KMS-11 (cell line): ENCODE results near the gene GNB1L.

Experiments used
- H2AFZ ChIP-seq: fragments of 200-600 bp; sonication (generic); 2 replicates; pipeline ENCODE4 v1.6.1; 2016; ENCODE audit warnings: antibody characterized with exemption, mixed run types, low read depth
- H3K27ac ChIP-seq: fragments of 200-600 bp; sonication (generic); 2 replicates; pipeline ENCODE4 v1.6.1; 2016; ENCODE audit warnings: mild to moderate bottlenecking, mixed run types
- H3K27me3 ChIP-seq: fragments of 200-600 bp; sonication (generic); 2 replicates; pipeline ENCODE4 v1.6.1; 2017; ENCODE audit warnings: mild to moderate bottlenecking, low read depth, mixed run types, moderate library complexity; ENCODE audit not compliant: insufficient read depth
- H3K36me3 ChIP-seq: fragments of 200-600 bp; sonication (generic); 2 replicates; pipeline ENCODE4 v1.6.1; 2017; ENCODE audit warnings: mild to moderate bottlenecking, mixed run types; ENCODE audit not compliant: insufficient read depth
- H3K4me1 ChIP-seq: fragments of 200-600 bp; sonication (generic); 2 replicates; pipeline ENCODE4 v1.6.1; 2016; ENCODE audit warnings: mild to moderate bottlenecking, low read depth, mixed run types; ENCODE audit not compliant: poor library complexity, severe bottlenecking
- H3K4me2 ChIP-seq: fragments of 200-600 bp; sonication (generic); 2 replicates; pipeline ENCODE4 v1.7.0; 2016; ENCODE audit warnings: mild to moderate bottlenecking, mixed run types
- H3K4me3 ChIP-seq: fragments of 200-600 bp; sonication (generic); IDR thresholded peaks from 2 replicates; pipeline ENCODE4 v1.6.1; 2017; ENCODE audit warnings: low read depth, low read length, mixed read lengths; ENCODE audit not compliant: insufficient read depth
- H3K79me2 ChIP-seq: fragments of 200-600 bp; sonication (generic); 2 replicates; pipeline ENCODE4 v1.6.1; 2016; ENCODE audit warnings: low read depth, mixed run types; ENCODE audit not compliant: insufficient read depth
- H3K9ac ChIP-seq: fragments of 200-600 bp; sonication (generic); 2 replicates; pipeline ENCODE4 v1.6.1; 2016; ENCODE audit warnings: mild to moderate bottlenecking, mixed run types
- H4K20me1 ChIP-seq: fragments of 200-600 bp; sonication (generic); 2 replicates; pipeline ENCODE4 v1.6.1; 2016; ENCODE audit warnings: mild to moderate bottlenecking, mixed run types; ENCODE audit not compliant: insufficient read depth
- CTCF ChIP-seq: fragments of 200-600 bp; sonication (generic); conservative IDR thresholded peaks from 2 replicates; pipeline ENCODE4 v1.6.1; 2017; ENCODE audit warnings: low read depth, mild to moderate bottlenecking, antibody characterized with exemption, low read length, moderate library complexity, mixed read lengths

GNB1L gene

GRCh38 chr22:19873960-19874306 is 19.3 kb upstream of the GNB1L start:
- H3K36me3 ChIP-seq: no peaks in the 10 kb centered on the region
- H3K9ac ChIP-seq: no peak overlapping the region
- H3K27ac ChIP-seq: no peak overlapping the region

GRCh38 chr22:19873138-19873959 is 18.7 kb upstream of the GNB1L start:
- H3K27ac ChIP-seq: no peak overlapping the region
- no peak overlapping the region for H3K9ac ChIP-seq
- no peak for TF ChIP-seq CTCF
- no peaks in the 10 kb centered on the region for H3K4me1 ChIP-seq
- no peak overlapping the region for H3K4me3 ChIP-seq
- no peaks in the 10 kb centered on the region for H3K79me2 ChIP-seq
- no peak overlapping the region for H3K4me2 ChIP-seq
- H3K27me3 ChIP-seq: no peaks in the 10 kb centered on the region
- no peaks in the 10 kb centered on the region for H4K20me1 ChIP-seq
- H2AFZ ChIP-seq: no peak overlapping the region
- H3K36me3 ChIP-seq: no peaks in the 10 kb centered on the region

More at GRCh38 chr22:19873960-19874306, 19.3 kb upstream of the GNB1L start:
- no peaks in the 10 kb centered on the region for H3K27me3 ChIP-seq
- no peak overlapping the region for H2AFZ ChIP-seq
- no peak overlapping the region for H3K4me3 ChIP-seq
- H3K4me2 ChIP-seq: no peak overlapping the region
- TF ChIP-seq CTCF: no peak
- no peaks in the 10 kb centered on the region for H3K4me1 ChIP-seq
- H4K20me1 ChIP-seq: no peaks in the 10 kb centered on the region
- no peaks in the 10 kb centered on the region for H3K79me2 ChIP-seq

GRCh38 chr22:19872779-19873137 is 18.1 kb upstream of the GNB1L start:
- no peak for TF ChIP-seq CTCF
- no peaks in the 10 kb centered on the region for H3K79me2 ChIP-seq
- no peak overlapping the region for H3K4me3 ChIP-seq
- no peak overlapping the region for H3K9ac ChIP-seq
- H2AFZ ChIP-seq: no peak overlapping the region
- H3K4me1 ChIP-seq: no peaks in the 10 kb centered on the region
- H3K27me3 ChIP-seq: no peaks in the 10 kb centered on the region
- no peak overlapping the region for H3K4me2 ChIP-seq
- H3K36me3 ChIP-seq: no peaks in the 10 kb centered on the region
- H4K20me1 ChIP-seq: no peaks in the 10 kb centered on the region
- H3K27ac ChIP-seq: no peak overlapping the region

- no peaks in the 10 kb centered on the region for H4K20me1 ChIP-seq
- H3K36me3 ChIP-seq: no peaks in the 10 kb centered on the region
- no peak overlapping the region for H3K9ac ChIP-seq
Observed at GRCh38 chr22:19871845-19872778, 17.4 kb upstream of the GNB1L start.

More at GRCh38 chr22:19871845-19872778, 17.4 kb upstream of the GNB1L start:
- H3K4me1 ChIP-seq: no peaks in the 10 kb centered on the region
- H3K27ac ChIP-seq: no peak overlapping the region
- H2AFZ ChIP-seq: no peak overlapping the region
- H3K4me2 ChIP-seq: no peak overlapping the region
- H3K79me2 ChIP-seq: no peaks in the 10 kb centered on the region
- H3K27me3 ChIP-seq: no peaks in the 10 kb centered on the region
- TF ChIP-seq CTCF: no peak
- no peak overlapping the region for H3K4me3 ChIP-seq
